IPS-18c (cell line): Measurements from ENCODE around the gene C9orf43.
"Not testable (repeated sequence)": the region's sequence is repeated elsewhere in the genome, so short reads cannot be mapped to it uniquely, and the experiment has no call there.

Experiments
- H3K4me3 ChIP-seq: 2 replicates; pipeline ENCODE4 v1.7.0; 2013; ENCODE audit warnings: low read depth, mild to moderate bottlenecking, low read length, moderate library complexity; ENCODE audit not compliant: insufficient read depth
- H3K9me3 ChIP-seq: one replicate; pipeline ENCODE4 v1.6.1; 2013; ENCODE audit warnings: mild to moderate bottlenecking, low read length, moderate library complexity; ENCODE audit not compliant: control insufficient read depth, insufficient read depth

Gene C9orf43

GRCh38 chr9:113379094-113379828 is 31.3 kb upstream of the C9orf43 start:
- H3K9me3 ChIP-seq, H3K4me3 ChIP-seq: not testable (repeated sequence)

GRCh38 chr9:113379829-113380210 is 30.7 kb upstream of the C9orf43 start:
- not testable (repeated sequence) for H3K9me3 ChIP-seq, H3K4me3 ChIP-seq

GRCh38 chr9:113380869-113381378 is 29.6 kb upstream of the C9orf43 start:
- Histone ChIP-seq H3K9me3 (no peaks in the 10 kb centered on the region), H3K4me3 (no peak overlapping the region)

GRCh38 chr9:113381441-113381840 is 29.1 kb upstream of the C9orf43 start:
- H3K4me3 ChIP-seq, H3K9me3 ChIP-seq: not testable (repeated sequence)

- Histone ChIP-seq H3K9me3 (no peaks in the 10 kb centered on the region), H3K4me3 (no peak overlapping the region)
These were observed 28.6 kb upstream of the C9orf43 start for GRCh38 chr9:113381909-113382411.

- H3K4me3 ChIP-seq: no peak overlapping the region
- no peaks in the 10 kb centered on the region for H3K9me3 ChIP-seq
These were observed 23.8 kb upstream of the C9orf43 start for GRCh38 chr9:113386571-113387393.

GRCh38 chr9:113387560-113388230 is 22.9 kb upstream of the C9orf43 start:
- no peaks in the 10 kb centered on the region for H3K9me3 ChIP-seq
- no peak overlapping the region for H3K4me3 ChIP-seq

GRCh38 chr9:113388833-113389232 is 21.7 kb upstream of the C9orf43 start:
- Histone ChIP-seq H3K4me3 (no peak overlapping the region), H3K9me3 (no peaks in the 10 kb centered on the region)

- Histone ChIP-seq H3K4me3 (no peak overlapping the region), H3K9me3 (no peaks in the 10 kb centered on the region)
These were observed 21.1 kb upstream of the C9orf43 start for GRCh38 chr9:113389451-113389850.

- Histone ChIP-seq H3K4me3 (no peak overlapping the region), H3K9me3 (no peaks in the 10 kb centered on the region)
These were observed 20.2 kb upstream of the C9orf43 start for GRCh38 chr9:113390192-113390960.

- no peak overlapping the region for H3K4me3 ChIP-seq
- H3K9me3 ChIP-seq: no peaks in the 10 kb centered on the region
These were observed 18.6 kb upstream of the C9orf43 start for GRCh38 chr9:113391917-113392316.

GRCh38 chr9:113393281-113393680 is 17.3 kb upstream of the C9orf43 start:
- H3K9me3 ChIP-seq: no peaks in the 10 kb centered on the region

GRCh38 chr9:113395000-113395861 is 15.3 kb upstream of the C9orf43 start:
- Histone ChIP-seq H3K9me3 (no peaks in the 10 kb centered on the region), H3K4me3 (no peak overlapping the region)

More at GRCh38 chr9:113393281-113393680, 17.3 kb upstream of the C9orf43 start:
- H3K4me3 ChIP-seq: no peak overlapping the region

- Histone ChIP-seq H3K9me3 (no peaks in the 10 kb centered on the region), H3K4me3 (no peak overlapping the region)
These were observed 13.3 kb upstream of the C9orf43 start for GRCh38 chr9:113397203-113397631.

GRCh38 chr9:113398796-113399195 is 11.8 kb upstream of the C9orf43 start:
- H3K9me3 ChIP-seq: no peaks in the 10 kb centered on the region

GRCh38 chr9:113399646-113400200 is 10.8 kb upstream of the C9orf43 start:
- H3K9me3 ChIP-seq: no peaks in the 10 kb centered on the region
- no peak overlapping the region for H3K4me3 ChIP-seq

More at GRCh38 chr9:113398796-113399195, 11.8 kb upstream of the C9orf43 start:
- no peak overlapping the region for H3K4me3 ChIP-seq
